ENCODE measurements around the gene LRRC37A3. TPM values are rescaled to one million over a fixed set of nuclear protein-coding genes. Genes with fewer than 3 reads are reported as not detected.
"Not testable (repeated sequence)": the region's sequence is repeated elsewhere in the genome, so short reads cannot be mapped to it uniquely, and the experiment has no call there.

Gene LRRC37A3
- total RNA-seq (2013): 3.1 TPM
- polyA plus RNA-seq: 1 to 10 TPM in 1 of 3 donors, under 1 TPM in 2; 0.31 to 3.9 (median 0.56) TPM
- 11.3 and 12.6 TPM in 2 replicates for polyA minus RNA-seq
- 1.2 to 7.2 (median 2.6) reads per million in 11 experiments for total RNA-seq

DNA sequence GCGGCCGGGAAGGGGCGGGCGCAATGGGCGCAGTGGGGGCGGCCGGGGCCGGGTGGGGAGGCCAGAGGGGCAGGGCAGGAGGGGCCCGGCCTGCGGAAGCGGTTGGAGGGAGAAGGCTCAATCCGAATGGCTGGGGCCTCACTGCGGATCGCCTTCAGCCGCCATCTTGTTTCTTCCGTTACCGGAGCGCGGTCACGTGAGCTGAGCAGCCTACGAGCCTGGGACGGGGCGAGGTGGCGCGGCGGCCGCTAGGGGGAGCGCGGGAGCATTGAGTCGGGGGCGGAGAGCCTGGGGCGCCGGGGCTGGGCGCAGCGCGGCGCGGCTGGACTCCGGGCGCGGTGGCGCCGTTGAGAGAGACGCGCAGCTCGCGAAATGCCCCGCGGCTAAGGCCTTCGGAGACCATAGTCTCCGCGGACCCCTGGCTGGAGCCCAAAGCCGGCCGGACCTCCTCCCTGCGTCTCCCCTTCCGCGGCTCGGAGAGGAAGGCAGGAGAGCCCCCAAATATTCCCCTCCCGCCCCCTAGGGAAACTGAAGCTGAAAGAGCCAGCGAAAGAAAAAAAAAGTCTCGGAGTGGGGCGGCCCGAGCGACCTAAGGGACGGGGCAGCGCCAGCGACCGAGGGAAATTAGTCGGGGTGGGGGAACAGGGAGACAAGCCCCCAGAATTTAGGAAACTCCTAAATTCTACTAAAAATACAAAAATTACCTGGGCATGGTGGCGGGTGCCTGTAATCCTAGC is at the start of gene LRRC37A3:
LRRC37A3 (minus strand) TSS at position 190 of the 737 bp plus-strand sequence. CDS start 22,221 bp downstream, outside the sequence.
- peak within 1 kb of the TSS; percentile 54 for H3K4me2 ChIP-seq (replicated peaks; ENCODE audit: extremely low read depth, low read length, poor library complexity, severe bottlenecking)
- H3K9ac ChIP-seq (ENCODE audit: insufficient read depth, low read length, poor library complexity, severe bottlenecking): peak within 1 kb of the TSS; percentile 82
- Mint-ChIP-seq H3K4me3 (peak within 1 kb of the TSS; percentile 89 to 92), H3K4me1 (peaks cover 39% of the 10 kb centered on the region), H3K27ac (peak within 1 kb of the TSS; percentile 87 to 94 (median 92))
- peaks cover 12% of the 10 kb centered on the region for H3K79me2 ChIP-seq (ENCODE audit: insufficient read depth, low read length)
- 2% methylated on average over 52 of the region's 70 CpGs for WGBS (ENCODE audit: insufficient coverage)
- peak within 1 kb of the TSS; percentile 71 to 85 for H3K27ac ChIP-seq (ENCODE audit: low read depth in 1 of 2, low read length in 2 of 2)
- H3K36me3 ChIP-seq (replicated peaks in 1 of 2; ENCODE audit: control insufficient read depth in 1 of 2, insufficient read depth in 2 of 2, low read length in 2 of 2); H3K9me3 ChIP-seq (replicated peaks in 1 of 2; ENCODE audit: control insufficient read depth in 1 of 2, insufficient read depth in 1 of 2, low read length in 2 of 2); intact Hi-C loops (cut with micrococcal nuclease); H3K9me3 Mint-ChIP-seq; H4K20me1 ChIP-seq (ENCODE audit: insufficient read depth, low read length); H3K27me3 ChIP-seq (ENCODE audit: control insufficient read depth in 2 of 2, insufficient read depth in 2 of 2, low read length in 2 of 2); H3K36me3 Mint-ChIP-seq; H3K27me3 Mint-ChIP-seq (ENCODE audit: low read depth in 3 of 3): not testable (repeated sequence)
- TF ChIP-seq CTCF (IDR thresholded peaks at IDR 0.05): peak; percentile 97
- H3K4me1 ChIP-seq (ENCODE audit: control insufficient read depth in 1 of 2, insufficient read depth in 2 of 2, low read length in 2 of 2): peaks cover 24 to 38% of the 10 kb centered on the region in 2 donors
- peak within 1 kb of the TSS; percentile 81 for H2AFZ ChIP-seq (ENCODE audit: insufficient read depth, low read depth, low read length, poor library complexity, severe bottlenecking)
- peak within 1 kb of the TSS; percentile 64 to 75 (median 64) for H3K4me3 ChIP-seq (replicated peaks in 1 of 3; ENCODE audit: low read depth in 2 of 3, low read length in 3 of 3)
- peak; percentile 92 to 94 (median 93) for DNase-seq

- Histone ChIP-seq H3K27ac (ENCODE audit: low read depth in 1 of 2, low read length in 2 of 2) (peak overlapping the region in 1 of 2 donors; percentile 74), H3K4me1 (ENCODE audit: control insufficient read depth in 1 of 2, insufficient read depth in 2 of 2, low read length in 2 of 2) (peaks cover 10 to 30% of the 10 kb centered on the region in 2 donors), H3K4me3 (replicated peaks in 1 of 3; ENCODE audit: low read depth in 2 of 3, low read length in 3 of 3) (peak overlapping the region; percentile 14 to 52 (median 32)), H3K9ac (ENCODE audit: insufficient read depth, low read length, poor library complexity, severe bottlenecking) (peak overlapping the region; percentile 32), H3K4me2 (replicated peaks; ENCODE audit: extremely low read depth, low read length, poor library complexity, severe bottlenecking) (peak overlapping the region; percentile 49)
- Mint-ChIP-seq H3K4me1 (peaks cover 29% of the 10 kb centered on the region), H3K27ac (peak overlapping the region in 5 of 7 donors; percentile 18 to 45 (median 40)), H3K4me3 (peak overlapping the region; percentile 72 to 74)
- H3K36me3 ChIP-seq (replicated peaks in 1 of 2; ENCODE audit: control insufficient read depth in 1 of 2, insufficient read depth in 2 of 2, low read length in 2 of 2); H4K20me1 ChIP-seq (ENCODE audit: insufficient read depth, low read length); H3K9me3 ChIP-seq (replicated peaks in 1 of 2; ENCODE audit: control insufficient read depth in 1 of 2, insufficient read depth in 1 of 2, low read length in 2 of 2); H2AFZ ChIP-seq (ENCODE audit: insufficient read depth, low read depth, low read length, poor library complexity, severe bottlenecking); H3K36me3 Mint-ChIP-seq; H3K79me2 ChIP-seq (ENCODE audit: insufficient read depth, low read length); H3K27me3 ChIP-seq (ENCODE audit: control insufficient read depth in 2 of 2, insufficient read depth in 2 of 2, low read length in 2 of 2); H3K9me3 Mint-ChIP-seq; H3K27me3 Mint-ChIP-seq (ENCODE audit: low read depth in 3 of 3): not testable (repeated sequence)
- DNase-seq: peak; percentile 60 to 84 (median 80)
- peak; percentile 22 for TF ChIP-seq CTCF (IDR thresholded peaks at IDR 0.05)
- WGBS (ENCODE audit: insufficient coverage): under 1% methylated on average over 17 of the region's 35 CpGs
- intact Hi-C loops (cut with micrococcal nuclease): loop anchor here in 1 of 2 donors (10.0 kb wide), 1 partner anchor 191 kb away; no protein-coding TSS in a partner anchor
Observed at GRCh38 chr17:64965873-64966287, 46.6 kb upstream of the LRRC37A3 start.

DNA sequence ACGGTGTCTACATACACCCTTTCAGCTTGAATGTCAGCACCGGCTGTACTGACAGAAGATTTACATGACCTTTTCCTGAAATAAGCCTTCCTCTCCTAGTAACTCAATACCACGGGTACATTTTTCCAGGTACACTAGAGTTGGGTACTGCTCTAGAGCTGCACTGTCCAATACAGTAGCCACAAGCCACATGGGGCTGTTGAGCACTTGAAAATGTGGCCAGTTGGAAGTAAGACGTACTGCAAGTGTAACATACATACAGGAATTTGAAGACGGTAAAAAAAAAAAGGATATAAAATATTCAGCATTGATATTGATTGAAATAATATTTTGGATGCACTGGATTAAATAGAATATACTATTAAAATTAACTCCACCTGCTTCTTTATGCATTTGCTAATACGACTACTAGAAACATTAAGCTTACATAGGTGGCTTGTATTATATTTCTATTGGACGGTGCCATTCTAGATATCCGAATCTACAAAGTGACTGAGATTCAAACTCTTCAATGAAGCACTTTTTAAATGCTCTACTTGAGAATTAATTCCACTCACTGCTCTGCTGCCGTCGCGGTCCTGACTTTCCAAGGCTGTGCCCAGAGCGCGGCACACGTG is 46.1 kb upstream of the LRRC37A3 start:
- Mint-ChIP-seq H3K4me3 (peak overlapping the region; percentile 72 to 74), H3K4me1 (peaks cover 29% of the 10 kb centered on the region), H3K27ac (peak overlapping the region in 5 of 7 donors; percentile 18 to 69 (median 45))
- peak overlapping the region; percentile 49 for H3K4me2 ChIP-seq (replicated peaks; ENCODE audit: extremely low read depth, low read length, poor library complexity, severe bottlenecking)
- H3K27me3 Mint-ChIP-seq (ENCODE audit: low read depth in 3 of 3); H3K9me3 Mint-ChIP-seq; H4K20me1 ChIP-seq (ENCODE audit: insufficient read depth, low read length); H3K36me3 Mint-ChIP-seq; H3K27me3 ChIP-seq (ENCODE audit: control insufficient read depth in 2 of 2, insufficient read depth in 2 of 2, low read length in 2 of 2); DNase-seq; H2AFZ ChIP-seq (ENCODE audit: insufficient read depth, low read depth, low read length, poor library complexity, severe bottlenecking); H3K36me3 ChIP-seq (replicated peaks in 1 of 2; ENCODE audit: control insufficient read depth in 1 of 2, insufficient read depth in 2 of 2, low read length in 2 of 2); H3K9me3 ChIP-seq (replicated peaks in 1 of 2; ENCODE audit: control insufficient read depth in 1 of 2, insufficient read depth in 1 of 2, low read length in 2 of 2); H3K79me2 ChIP-seq (ENCODE audit: insufficient read depth, low read length): not testable (repeated sequence)
- intact Hi-C loops (cut with micrococcal nuclease): loop anchor here in 1 of 2 donors (10.0 kb wide), 1 partner anchor 191 kb away; no protein-coding TSS in a partner anchor
- no CpG with 5 or more reads among the region's 14 CpGs for WGBS (ENCODE audit: insufficient coverage)
- peak overlapping the region; percentile 14 to 52 (median 32) for H3K4me3 ChIP-seq (replicated peaks in 1 of 3; ENCODE audit: low read depth in 2 of 3, low read length in 3 of 3)
- H3K27ac ChIP-seq (ENCODE audit: low read depth in 1 of 2, low read length in 2 of 2): peak overlapping the region in 1 of 2 donors; percentile 74
- peaks cover 10 to 30% of the 10 kb centered on the region in 2 donors for H3K4me1 ChIP-seq (ENCODE audit: control insufficient read depth in 1 of 2, insufficient read depth in 2 of 2, low read length in 2 of 2)
- peak overlapping the region; percentile 32 for H3K9ac ChIP-seq (ENCODE audit: insufficient read depth, low read length, poor library complexity, severe bottlenecking)

Data from CD14-positive monocyte (primary cell).